ENCODE data around the gene TMEM132D.

- TF ChIP-seq CTCF (conservative IDR thresholded peaks at IDR 0.05; ENCODE audit: low read depth, low read length) = no peak
- TF ChIP-seq POLR2A (IDR thresholded peaks at IDR 0.05; ENCODE audit: low read depth, low read length) = no peak
- no peak for TF ChIP-seq BHLHE40 (IDR thresholded peaks at IDR 0.05; ENCODE audit: low read depth, low read length)
- TF ChIP-seq RCOR1 (IDR thresholded peaks at IDR 0.05; ENCODE audit: insufficient replicate concordance, low read length) = no peak
- no peak for TF ChIP-seq MAZ (IDR thresholded peaks at IDR 0.05; ENCODE audit: borderline replicate concordance, low read depth, low read length)
- TF ChIP-seq ELK1 (IDR thresholded peaks at IDR 0.05; ENCODE audit: borderline replicate concordance, low read depth, low read length) = no peak
- TF ChIP-seq CHD1 (IDR thresholded peaks at IDR 0.05; ENCODE audit: low read depth, low read length) = no peak
- TF ChIP-seq RFX5 (IDR thresholded peaks at IDR 0.05; ENCODE audit: low read depth, low read length) = no peak
- TF ChIP-seq MXI1 (IDR thresholded peaks at IDR 0.05; ENCODE audit: borderline replicate concordance, low read depth, low read length) = no peak
- no peak for TF ChIP-seq MAFK (IDR thresholded peaks at IDR 0.05; ENCODE audit: low read depth, low read length)
- no peak for TF ChIP-seq RAD21 (IDR thresholded peaks at IDR 0.05; ENCODE audit: low read length)
- TF ChIP-seq CEBPB (IDR thresholded peaks at IDR 0.05; ENCODE audit: low read depth, low read length) = no peak
Observed at GRCh38 chr12:129868575-129868974, 35.2 kb downstream of the TMEM132D start.
